Fibroblast of peridontal ligament (primary cell): Measurements from ENCODE around the gene KCNH3.
"Not testable (repeated sequence)": the region's sequence is repeated elsewhere in the genome, so short reads cannot be mapped to it uniquely, and the experiment has no call there.

Source experiments
- DNase-seq: peaks from one replicate; pipeline ENCODE4 v3.0.0-alpha.2; 2010; ENCODE audit errors: extremely low read depth

Gene KCNH3

GRCh38 chr12:49538510-49539403, at the start of gene KCNH3:
Gene KCNH3, plus strand, starts transcription at chr12:49539030. Its CDS starts 387 bp downstream, at chr12:49539417.
- DNase-seq = peak; percentile 26

- DNase-seq = no peak
Measured at GRCh38 chr12:49489154-49489553, 49.7 kb upstream of the KCNH3 start.

- DNase-seq = peak; percentile 19
Measured at GRCh38 chr12:49489720-49490119, 49.1 kb upstream of the KCNH3 start.

- no peak for DNase-seq
Measured at GRCh38 chr12:49491823-49492222, 47.0 kb upstream of the KCNH3 start.

- DNase-seq = no peak
Measured at GRCh38 chr12:49493900-49494299, 44.9 kb upstream of the KCNH3 start.

GRCh38 chr12:49496417-49497360, 42.1 kb upstream of the KCNH3 start:
- DNase-seq = no peak

GRCh38 chr12:49501895-49502294, 36.9 kb upstream of the KCNH3 start:
- no peak for DNase-seq

GRCh38 chr12:49502590-49502989, 36.2 kb upstream of the KCNH3 start:
- no peak for DNase-seq

- DNase-seq = no peak
Measured at GRCh38 chr12:49503674-49504180, 35.1 kb upstream of the KCNH3 start.

GRCh38 chr12:49505672-49506071, 33.2 kb upstream of the KCNH3 start:
- DNase-seq = no peak

- DNase-seq = peak; percentile 63
Measured at GRCh38 chr12:49507139-49507538, 31.7 kb upstream of the KCNH3 start.

GRCh38 chr12:49509681-49510080, 29.1 kb upstream of the KCNH3 start:
- not testable (repeated sequence) for DNase-seq

GRCh38 chr12:49511410-49511809, 27.4 kb upstream of the KCNH3 start:
- DNase-seq = no peak

GRCh38 chr12:49512546-49512945, 26.3 kb upstream of the KCNH3 start:
- no peak for DNase-seq

GRCh38 chr12:49515266-49515665, 23.6 kb upstream of the KCNH3 start:
- DNase-seq = peak; percentile 71

- peak; percentile 30 for DNase-seq
Measured at GRCh38 chr12:49518914-49519573, 19.8 kb upstream of the KCNH3 start.

- DNase-seq = no peak
Measured at GRCh38 chr12:49519574-49519936, 19.3 kb upstream of the KCNH3 start.

GRCh38 chr12:49521389-49521788, 17.4 kb upstream of the KCNH3 start:
- DNase-seq = no peak

- no peak for DNase-seq
Measured at GRCh38 chr12:49524660-49525324, 14.0 kb upstream of the KCNH3 start.

GRCh38 chr12:49525942-49526341, 12.9 kb upstream of the KCNH3 start:
- no peak for DNase-seq
